HUES64 (cell line): ENCODE data around the gene RBMX2. TPM values are rescaled to one million over a fixed set of nuclear protein-coding genes. Genes with fewer than 3 reads are reported as not detected.
"Not testable (repeated sequence)": the region's sequence is repeated elsewhere in the genome, so short reads cannot be mapped to it uniquely, and the experiment has no call there.

Experiments used
- H3K27ac ChIP-seq: 2 replicates; pipeline ENCODE4 v1.7.0; 2013; ENCODE audit warnings: low read depth, low read length, inconsistent platforms
- H3K27me3 ChIP-seq: 2 replicates; pipeline ENCODE4 v1.6.1; 2013; ENCODE audit warnings: mild to moderate bottlenecking, low read length; ENCODE audit not compliant: insufficient read depth
- H3K36me3 ChIP-seq: 2 replicates; pipeline ENCODE4 v1.6.1; 2013; ENCODE audit warnings: mild to moderate bottlenecking, low read length; ENCODE audit not compliant: insufficient read depth
- H3K4me1 ChIP-seq: 2 replicates; pipeline ENCODE4 v1.6.1; 2013; ENCODE audit warnings: mild to moderate bottlenecking, low read length, moderate library complexity; ENCODE audit not compliant: insufficient read depth
- H3K4me3 ChIP-seq: 2 replicates; pipeline ENCODE4 v1.5.1; 2013; ENCODE audit warnings: mild to moderate bottlenecking, low read length, moderate library complexity
- H3K9ac ChIP-seq: 2 replicates; pipeline ENCODE4 v1.6.1; 2013; ENCODE audit warnings: mild to moderate bottlenecking, low read depth, low read length
- H3K9me3 ChIP-seq: 2 replicates; pipeline ENCODE4 v1.6.1; 2013; ENCODE audit warnings: low read depth, low read length; ENCODE audit not compliant: insufficient read depth
- WGBS: fragments of 150-250, 120-280 bp; methylation state at CpG from one replicate; pipeline ENCODE4 v1.1.7; 2013; ENCODE audit warnings: missing lambda C conversion rate; 5-methylcytosine and 5-hydroxymethylcytosine counted together
- polyA plus RNA-seq, 2 experiments: library from polyadenylated mRNA; stranded (reverse); fragments of 50-300 nt; gene quantifications; one replicate each; pipeline ENCODE4 v1.2.3, GENCODE V29; 2013

The RBMX2 gene, protein sequence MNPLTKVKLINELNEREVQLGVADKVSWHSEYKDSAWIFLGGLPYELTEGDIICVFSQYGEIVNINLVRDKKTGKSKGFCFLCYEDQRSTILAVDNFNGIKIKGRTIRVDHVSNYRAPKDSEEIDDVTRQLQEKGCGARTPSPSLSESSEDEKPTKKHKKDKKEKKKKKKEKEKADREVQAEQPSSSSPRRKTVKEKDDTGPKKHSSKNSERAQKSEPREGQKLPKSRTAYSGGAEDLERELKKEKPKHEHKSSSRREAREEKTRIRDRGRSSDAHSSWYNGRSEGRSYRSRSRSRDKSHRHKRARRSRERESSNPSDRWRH
- 22.2 TPM for polyA plus RNA-seq (2013, experiment 1 of 2)
- 25.1 TPM for polyA plus RNA-seq (2013, experiment 2 of 2)

DNA sequence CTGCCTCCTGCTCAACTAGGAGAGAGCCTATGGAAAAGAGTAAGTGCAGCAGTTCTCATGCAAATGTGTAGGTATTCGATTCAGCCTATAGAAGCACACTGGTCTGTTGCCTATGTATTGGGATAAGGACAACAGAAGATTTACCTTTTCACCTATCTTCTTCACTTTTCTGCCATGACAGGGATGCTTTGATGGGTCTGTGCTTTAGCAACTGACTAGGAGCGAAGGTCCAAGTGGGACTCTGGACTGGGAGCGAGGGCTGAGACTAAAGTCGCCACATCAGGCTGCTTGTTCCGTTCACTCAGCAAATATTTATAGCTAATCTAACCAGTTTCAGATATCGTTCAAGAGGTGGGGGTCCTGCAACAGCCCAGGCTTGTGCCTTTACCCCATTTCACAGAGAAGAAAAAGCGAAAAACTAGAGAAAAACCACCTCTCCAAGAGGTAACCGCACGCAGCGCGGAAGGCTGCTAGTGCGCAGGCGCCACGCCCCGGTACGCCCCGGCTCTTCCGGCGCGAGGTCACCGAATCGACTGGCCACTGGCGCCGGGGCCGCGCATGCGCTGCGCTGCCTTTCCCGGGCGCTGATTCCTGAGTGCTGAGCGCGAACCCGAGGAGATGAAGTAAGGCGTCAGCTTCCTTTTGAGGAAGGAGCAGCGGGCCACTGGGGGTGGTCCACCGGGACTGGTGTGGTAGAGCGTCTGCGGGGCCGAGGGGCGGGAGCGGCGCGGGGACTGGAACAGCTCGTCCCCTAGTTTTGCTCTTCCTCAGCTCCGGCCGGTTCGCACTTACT is at the start of gene RBMX2:
TSS of gene RBMX2 (plus strand) at position 573 of the 793 bp plus-strand sequence. CDS start at position 619, 46 bp downstream.
- WGBS: under 1% methylated on average over 47 of the region's 47 CpGs
- Histone ChIP-seq H3K9me3 (no peaks in the 10 kb centered on the region), H3K27me3 (peaks cover 16% of the 10 kb centered on the region; the same call in 1 of the 2 replicates), H3K4me3 (peak within 1 kb of the TSS; percentile 98), H3K9ac (peak within 1 kb of the TSS; percentile 88), H3K4me1 (peaks cover 4% of the 10 kb centered on the region; the same call in 1 of the 2 replicates), H3K27ac (peak within 1 kb of the TSS; percentile 75), H3K36me3 (peaks cover 13% of the 10 kb centered on the region; the same call in 1 of the 2 replicates)

DNA sequence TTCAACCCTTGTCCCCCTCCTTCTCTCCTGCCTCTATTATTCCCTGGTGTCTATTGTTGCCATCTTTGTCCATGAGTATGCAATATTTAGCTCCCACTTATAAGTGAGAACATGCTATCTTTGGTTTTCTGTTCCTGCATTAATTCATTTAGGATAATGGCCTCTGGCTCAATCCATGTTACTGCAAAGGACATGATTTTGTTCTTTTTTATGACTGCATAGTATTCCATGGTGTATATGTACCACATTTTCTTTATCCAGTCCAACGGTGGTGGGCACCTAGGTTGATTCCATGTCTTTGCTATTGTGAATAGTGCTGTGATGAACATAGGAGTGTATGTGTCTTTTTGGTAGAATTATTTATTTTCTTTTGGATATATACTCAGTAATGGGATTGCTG is 49.7 kb upstream of the RBMX2 start:
- not testable (repeated sequence) for H3K4me3 ChIP-seq, H3K9me3 ChIP-seq, H3K27ac ChIP-seq, H3K27me3 ChIP-seq, H3K9ac ChIP-seq, H3K4me1 ChIP-seq
- H3K36me3 ChIP-seq: peaks cover 28% of the 10 kb centered on the region
- WGBS: 100% methylated on average over 1 of the region's 1 CpG

DNA sequence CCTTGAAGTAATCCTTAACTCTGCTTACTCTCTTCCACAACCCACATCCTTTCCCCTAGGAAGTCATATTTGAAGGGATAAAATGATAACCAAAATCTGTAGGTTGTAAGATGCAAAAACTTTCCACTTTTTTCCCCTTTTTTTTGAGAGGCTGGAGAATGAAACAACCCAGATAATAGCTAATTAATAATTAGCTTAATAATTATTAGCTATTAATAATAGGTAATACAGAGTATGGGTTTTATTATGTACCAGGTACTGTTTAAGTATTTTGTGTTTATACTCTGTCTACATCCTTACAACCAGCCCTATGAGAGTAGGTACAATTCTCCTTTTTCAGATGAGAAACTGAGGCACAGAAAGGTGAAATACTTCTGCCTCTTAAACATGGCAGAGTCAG is 25.7 kb upstream of the RBMX2 start:
- no peak overlapping the region for H3K9ac ChIP-seq
- no peak overlapping the region for H3K27ac ChIP-seq
- no peaks in the 10 kb centered on the region for H3K27me3 ChIP-seq
- H3K4me3 ChIP-seq: no peak overlapping the region
- no peaks in the 10 kb centered on the region; the same call in 1 of the 2 replicates for H3K36me3 ChIP-seq
- H3K9me3 ChIP-seq: no peaks in the 10 kb centered on the region
- no peaks in the 10 kb centered on the region for H3K4me1 ChIP-seq

DNA sequence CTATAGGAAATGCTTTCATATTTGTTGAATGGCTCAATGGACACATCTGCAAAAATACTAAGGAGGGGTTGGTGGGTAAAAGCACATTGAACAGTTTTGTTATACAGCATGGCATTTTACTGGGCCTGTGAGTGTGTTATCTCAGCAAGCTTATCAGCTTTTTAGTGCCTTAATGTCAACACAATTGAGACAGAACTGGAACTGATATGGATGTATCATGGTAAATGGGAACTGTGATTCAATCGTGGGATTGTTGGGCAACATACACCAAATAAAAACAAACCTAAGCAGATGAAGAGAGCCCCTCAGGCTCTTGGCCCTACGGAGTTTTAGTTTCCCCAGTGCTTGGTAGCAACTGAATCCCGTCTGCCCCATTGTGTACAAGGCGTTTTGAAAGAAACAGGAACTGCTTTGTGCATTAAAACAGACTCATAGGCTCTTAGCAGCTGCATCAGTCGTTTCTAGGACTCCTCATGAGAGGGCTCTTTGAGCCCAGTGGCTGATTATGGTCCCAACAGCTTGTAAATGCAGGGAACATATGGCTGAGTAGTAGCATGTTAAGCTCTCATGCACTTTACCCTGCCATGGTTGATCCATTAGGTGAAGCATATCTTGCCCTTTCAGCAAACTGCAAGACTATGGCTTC is 23.6 kb upstream of the RBMX2 start:
- no peak overlapping the region for H3K4me3 ChIP-seq
- no peaks in the 10 kb centered on the region for H3K27me3 ChIP-seq
- H3K9ac ChIP-seq: no peak overlapping the region
- 83% methylated on average over 5 of the region's 5 CpGs for WGBS
- H3K27ac ChIP-seq: no peak overlapping the region
- H3K9me3 ChIP-seq: no peaks in the 10 kb centered on the region
- no peaks in the 10 kb centered on the region for H3K4me1 ChIP-seq
- no peaks in the 10 kb centered on the region; the same call in 1 of the 2 replicates for H3K36me3 ChIP-seq

GRCh38 chrX:130385520-130385919 is 16.3 kb upstream of the RBMX2 start, which contains the start of gene GPR119:
Gene GPR119 (minus strand): TSS chrX:130385674. CDS start chrX:130385447, 227 bp downstream.
- 91% methylated on average over 4 of the region's 4 CpGs for WGBS
- H3K36me3 ChIP-seq: no peaks in the 10 kb centered on the region
- H3K9ac ChIP-seq: no peak within 1 kb of the TSS
- no peaks in the 10 kb centered on the region for H3K9me3 ChIP-seq
- H3K4me1 ChIP-seq: no peaks in the 10 kb centered on the region
- no peak within 1 kb of the TSS for H3K27ac ChIP-seq
- H3K4me3 ChIP-seq: no peak within 1 kb of the TSS
- no peaks in the 10 kb centered on the region for H3K27me3 ChIP-seq

DNA sequence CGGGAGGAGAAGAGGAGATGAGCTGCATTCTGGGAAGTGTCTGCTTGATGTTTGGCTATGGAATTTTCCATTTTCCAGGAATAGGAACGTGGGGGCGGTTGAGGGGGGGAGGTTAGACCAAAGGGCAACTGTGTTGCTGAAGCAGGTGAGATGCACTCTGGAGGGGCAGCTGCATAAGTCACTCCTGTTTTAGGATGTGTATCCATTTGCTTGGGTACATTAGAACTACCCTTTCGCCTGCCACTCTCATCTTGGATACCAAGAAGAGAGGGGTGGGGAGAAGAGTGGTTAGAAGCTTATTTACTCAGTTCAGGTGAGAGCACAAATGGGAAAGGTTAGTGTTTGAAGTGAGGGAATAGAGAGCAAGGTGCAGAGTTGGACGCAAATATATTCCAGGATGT is 15.4 kb upstream of the RBMX2 start:
- no peak overlapping the region for H3K9ac ChIP-seq
- 89% methylated on average over 5 of the region's 5 CpGs for WGBS

DNA sequence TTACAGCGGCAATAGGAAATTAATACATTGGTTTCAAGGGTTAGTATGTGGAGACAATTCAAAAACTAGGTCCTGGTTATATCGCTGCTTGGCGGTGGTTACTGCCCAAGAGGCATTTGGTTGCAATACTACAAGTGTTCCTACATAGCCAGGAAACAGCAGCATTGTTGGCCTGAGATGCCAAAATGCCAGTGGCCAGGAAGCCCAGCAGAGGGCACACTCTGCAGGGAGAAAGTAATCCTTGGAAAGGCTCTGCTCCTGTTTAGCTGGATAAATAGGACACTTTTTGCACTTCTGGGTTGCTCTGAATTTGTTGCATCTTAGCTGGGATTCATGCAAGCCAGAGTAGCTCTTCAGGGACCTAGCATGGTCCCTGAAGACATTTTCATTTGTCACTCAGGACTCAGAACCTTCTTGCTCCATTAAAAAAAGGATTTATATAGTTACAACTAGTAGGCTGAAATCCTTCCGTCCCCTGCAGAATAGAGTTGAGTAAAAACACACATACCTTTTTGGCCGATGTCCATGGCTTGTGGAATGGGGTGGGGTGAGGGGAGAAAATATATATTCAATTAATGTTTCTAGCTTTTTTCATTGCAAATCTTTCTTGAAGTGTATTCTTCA is 8.2 kb upstream of the RBMX2 start:
- Histone ChIP-seq H3K9me3 (no peaks in the 10 kb centered on the region), H3K9ac (no peak overlapping the region), H3K4me1 (no peaks in the 10 kb centered on the region), H3K4me3 (no peak overlapping the region), H3K36me3 (no peaks in the 10 kb centered on the region), H3K27ac (no peak overlapping the region), H3K27me3 (peaks cover 12% of the 10 kb centered on the region; the same call in 1 of the 2 replicates)
- WGBS: 36% methylated on average over 3 of the region's 5 CpGs

More for the DNA sequence above, 15.4 kb upstream of the RBMX2 start:
- Histone ChIP-seq H3K27ac (no peak overlapping the region), H3K9me3 (no peaks in the 10 kb centered on the region), H3K36me3 (no peaks in the 10 kb centered on the region), H3K27me3 (no peaks in the 10 kb centered on the region), H3K4me3 (no peak overlapping the region), H3K4me1 (no peaks in the 10 kb centered on the region)

GRCh38 chrX:130395341-130395740 is 6.4 kb upstream of the RBMX2 start:
- Histone ChIP-seq H3K9me3 (no peaks in the 10 kb centered on the region), H3K4me1 (no peaks in the 10 kb centered on the region), H3K4me3 (no peak overlapping the region), H3K27me3 (peaks cover 22% of the 10 kb centered on the region; the same call in 1 of the 2 replicates), H3K36me3 (no peaks in the 10 kb centered on the region), H3K27ac (no peak overlapping the region), H3K9ac (no peak overlapping the region)
- 76% methylated on average over 6 of the region's 7 CpGs for WGBS

GRCh38 chrX:130402208-130402684 is 459 bp downstream of the RBMX2 start:
- Histone ChIP-seq H3K4me3 (peak overlapping the region; percentile 98), H3K36me3 (peaks cover 13% of the 10 kb centered on the region; the same call in 1 of the 2 replicates), H3K27me3 (peaks cover 13% of the 10 kb centered on the region; the same call in 1 of the 2 replicates), H3K9me3 (no peaks in the 10 kb centered on the region), H3K27ac (no peak overlapping the region; the same call in 1 of the 2 replicates), H3K4me1 (peaks cover 4% of the 10 kb centered on the region; the same call in 1 of the 2 replicates), H3K9ac (peak overlapping the region; percentile 88)
- WGBS: under 1% methylated on average over 12 of the region's 13 CpGs

DNA sequence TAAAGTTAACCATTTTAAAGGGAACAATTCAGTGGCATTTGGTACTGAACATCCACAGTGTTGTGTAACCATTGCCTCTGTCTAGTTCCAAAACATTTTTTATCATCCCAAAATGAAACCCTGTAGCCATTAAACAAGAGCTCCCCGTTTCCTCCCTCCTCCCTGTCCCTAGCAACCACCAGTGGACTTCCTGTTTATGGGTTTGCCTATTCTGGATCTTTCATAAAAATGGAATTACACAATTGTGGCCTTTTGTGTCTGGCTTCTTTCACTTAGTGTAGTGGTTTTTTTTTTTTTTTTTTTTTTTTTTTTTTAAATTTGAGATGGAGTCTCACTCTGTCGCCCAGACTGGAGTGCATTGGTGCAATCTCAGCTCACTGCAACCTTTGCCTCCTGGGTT is 11.6 kb downstream of the RBMX2 start:
- WGBS: 93% methylated on average over 2 of the region's 2 CpGs
- Histone ChIP-seq H3K27me3 (no peaks in the 10 kb centered on the region), H3K4me1 (no peaks in the 10 kb centered on the region), H3K36me3 (peaks cover 46% of the 10 kb centered on the region), H3K9me3 (no peaks in the 10 kb centered on the region), H3K4me3 (no peak overlapping the region), H3K9ac (no peak overlapping the region), H3K27ac (no peak overlapping the region)
